Neural cell (in vitro differentiated cells): ENCODE data around the gene PDK4. TPM values are rescaled to one million over a fixed set of nuclear protein-coding genes. Genes with fewer than 3 reads are reported as not detected.
"Not testable (repeated sequence)": the region's sequence is repeated elsewhere in the genome, so short reads cannot be mapped to it uniquely, and the experiment has no call there.

Experiments
- H2AFZ ChIP-seq: fragments of 200-600, 300-800 bp; sonication (generic), shearing (Covaris generic); 2 replicates; pipeline ENCODE4 v1.6.0; 2014; ENCODE audit warnings: low read depth, mild to moderate bottlenecking, antibody characterized with exemption, low read length, moderate library complexity
- H3F3A ChIP-seq: fragments of 200-600 bp; shearing (Covaris generic); 2 replicates; pipeline ENCODE4 v1.6.1; 2016; ENCODE audit warnings: mild to moderate bottlenecking, moderate library complexity, mixed read lengths, antibody characterized with exemption, low read length; ENCODE audit not compliant: insufficient read depth, poor library complexity, severe bottlenecking
- H3K27ac ChIP-seq: fragments of 200-600, 300-800 bp; sonication (generic), shearing (Covaris generic); 2 replicates; pipeline ENCODE4 v1.5.1; 2014; ENCODE audit warnings: mild to moderate bottlenecking, low read length, moderate library complexity
- H3K27me3 ChIP-seq: fragments of 300-800, 200-600 bp; sonication (generic), shearing (Covaris generic); 2 replicates; pipeline ENCODE4 v1.6.0; 2014; ENCODE audit warnings: mild to moderate bottlenecking, low read depth, low read length, moderate library complexity; ENCODE audit not compliant: insufficient read depth
- H3K36me3 ChIP-seq: fragments of 300-800, 200-600 bp; sonication (generic), shearing (Covaris generic); 2 replicates; pipeline ENCODE4 v1.5.1; 2014; ENCODE audit warnings: mild to moderate bottlenecking, antibody characterized with exemption, low read length, moderate library complexity; ENCODE audit not compliant: insufficient read depth
- H3K4me2 ChIP-seq: fragments of 300-800, 200-600 bp; sonication (generic), shearing (Covaris generic); 2 replicates; pipeline ENCODE4 v1.6.0; 2014; ENCODE audit warnings: mild to moderate bottlenecking, low read length
- H3K4me3 ChIP-seq: fragments of 300-800, 200-600 bp; sonication (generic), shearing (Covaris generic); 2 replicates; pipeline ENCODE4 v1.5.1; 2014; ENCODE audit warnings: mild to moderate bottlenecking, low read length, moderate library complexity
- H3K79me2 ChIP-seq: fragments of 200-600 bp; shearing (Covaris generic); replicated peaks from 2 replicates; pipeline ENCODE4 v1.6.0; 2014; ENCODE audit warnings: mild to moderate bottlenecking, low read length, moderate library complexity; ENCODE audit not compliant: insufficient read depth
- H3K9ac ChIP-seq: fragments of 300-800, 200-600 bp; sonication (generic), shearing (Covaris generic); 2 replicates; pipeline ENCODE4 v1.6.1; 2016; ENCODE audit warnings: mild to moderate bottlenecking, low read length, mixed read lengths
- H3K9me2 ChIP-seq: fragments of 200-600 bp; shearing (Covaris generic); 2 replicates; pipeline ENCODE4 v1.6.1; 2016; ENCODE audit warnings: mild to moderate bottlenecking, low read length, mixed read lengths; ENCODE audit not compliant: insufficient read depth
- H3K9me3 ChIP-seq: fragments of 200-600, 300-800 bp; sonication (generic), shearing (Covaris generic); 2 replicates; pipeline ENCODE4 v1.6.1; 2016; ENCODE audit warnings: mild to moderate bottlenecking, mixed run types, low read length, moderate library complexity, mixed read lengths
- H4K20me1 ChIP-seq: fragments of 200-600 bp; shearing (Covaris generic); 2 replicates; pipeline ENCODE4 v1.6.1; 2016; ENCODE audit warnings: mild to moderate bottlenecking, mixed run types; ENCODE audit not compliant: insufficient read depth
- EP300 ChIP-seq: fragments of 450-650 bp; conservative IDR thresholded peaks from 2 replicates; pipeline ENCODE4 v1.6.1; 2014; ENCODE audit warnings: antibody characterized with exemption, mild to moderate bottlenecking, moderate library complexity; ENCODE audit not compliant: poor library complexity, severe bottlenecking
- EZH2 ChIP-seq: fragments of 200-600, 300-800 bp; shearing (Covaris generic), sonication (generic); IDR thresholded peaks from 2 replicates; pipeline ENCODE4 v1.6.1; 2014; ENCODE audit warnings: antibody characterized with exemption, low read length, borderline replicate concordance, mild to moderate bottlenecking; ENCODE audit not compliant: insufficient read depth, poor library complexity, severe bottlenecking
- MXI1 ChIP-seq: fragments of 450-650 bp; conservative IDR thresholded peaks from 2 replicates; pipeline ENCODE4 v1.6.1; 2014; ENCODE audit warnings: antibody characterized with exemption, mild to moderate bottlenecking; ENCODE audit not compliant: poor library complexity, severe bottlenecking
- POLR2AphosphoS5 ChIP-seq: IDR thresholded peaks from 2 replicates; pipeline ENCODE4 v1.6.1; 2012
- REST ChIP-seq: IDR thresholded peaks from 2 replicates; pipeline ENCODE4 v1.6.1; 2012; ENCODE audit warnings: borderline replicate concordance
- TAF1 ChIP-seq: IDR thresholded peaks from 2 replicates; pipeline ENCODE4 v1.6.1; 2012; ENCODE audit warnings: low read depth
- polyA plus RNA-seq: library from polyadenylated mRNA; depleted of rRNA; stranded (reverse); fragments of >200 nt; gene quantifications from 2 replicates; pipeline ENCODE4 v1.2.3, GENCODE V29; 2014
- TF ChIP-seq, protein P1 (sequence below): fragments of 450-650 bp; IDR thresholded peaks from 2 replicates; pipeline ENCODE4 v1.5.1; 2014; ENCODE audit warnings: antibody characterized with exemption, mild to moderate bottlenecking, moderate library complexity; ENCODE audit not compliant: poor library complexity, severe bottlenecking

Gene PDK4
- polyA plus RNA-seq, 1 donor from 2014 or later = not detected

GRCh38 chr7:95556777-95557176, 39.5 kb downstream of the PDK4 start:
- no peak overlapping the region for H2AFZ ChIP-seq
- H3K9me3 ChIP-seq = no peaks in the 10 kb centered on the region
- H3K36me3 ChIP-seq = no peaks in the 10 kb centered on the region
- H3K27me3 ChIP-seq = no peaks in the 10 kb centered on the region
- H3K4me3 ChIP-seq = no peak overlapping the region
- no peaks in the 10 kb centered on the region for H3K9me2 ChIP-seq
- no peaks in the 10 kb centered on the region for H3F3A ChIP-seq
- H4K20me1 ChIP-seq = no peaks in the 10 kb centered on the region
- H3K4me2 ChIP-seq = no peak overlapping the region
- no peak overlapping the region for H3K27ac ChIP-seq
- H3K79me2 ChIP-seq = no peaks in the 10 kb centered on the region
- TF ChIP-seq POLR2AphosphoS5 (no peak), EZH2 (no peak), MXI1 (no peak)
- no peak overlapping the region for H3K9ac ChIP-seq

- Histone ChIP-seq H3K27ac (no peak overlapping the region), H3K4me3 (no peak overlapping the region)
Observed at GRCh38 chr7:95553939-95554338, 42.4 kb downstream of the PDK4 start.

GRCh38 chr7:95552010-95552926, 44.0 kb downstream of the PDK4 start:
- H3K9me3 ChIP-seq, H3K79me2 ChIP-seq, H2AFZ ChIP-seq, H4K20me1 ChIP-seq, H3K27ac ChIP-seq, H3K9ac ChIP-seq, H3K36me3 ChIP-seq, H3F3A ChIP-seq, H3K27me3 ChIP-seq, H3K4me3 ChIP-seq, H3K4me2 ChIP-seq, H3K9me2 ChIP-seq: not testable (repeated sequence)

More at GRCh38 chr7:95553939-95554338, 42.4 kb downstream of the PDK4 start:
- Histone ChIP-seq H3K36me3 (no peaks in the 10 kb centered on the region), H3K9ac (no peak overlapping the region), H3F3A (no peaks in the 10 kb centered on the region), H3K79me2 (no peaks in the 10 kb centered on the region), H4K20me1 (no peaks in the 10 kb centered on the region), H3K9me2 (no peaks in the 10 kb centered on the region), H2AFZ (no peak overlapping the region), H3K4me2 (no peak overlapping the region), H3K27me3 (no peaks in the 10 kb centered on the region), H3K9me3 (no peaks in the 10 kb centered on the region)
- TF ChIP-seq EP300 (no peak), REST (no peak), POLR2AphosphoS5 (no peak), TAF1 (no peak)
- TF ChIP-seq, protein P1, sequence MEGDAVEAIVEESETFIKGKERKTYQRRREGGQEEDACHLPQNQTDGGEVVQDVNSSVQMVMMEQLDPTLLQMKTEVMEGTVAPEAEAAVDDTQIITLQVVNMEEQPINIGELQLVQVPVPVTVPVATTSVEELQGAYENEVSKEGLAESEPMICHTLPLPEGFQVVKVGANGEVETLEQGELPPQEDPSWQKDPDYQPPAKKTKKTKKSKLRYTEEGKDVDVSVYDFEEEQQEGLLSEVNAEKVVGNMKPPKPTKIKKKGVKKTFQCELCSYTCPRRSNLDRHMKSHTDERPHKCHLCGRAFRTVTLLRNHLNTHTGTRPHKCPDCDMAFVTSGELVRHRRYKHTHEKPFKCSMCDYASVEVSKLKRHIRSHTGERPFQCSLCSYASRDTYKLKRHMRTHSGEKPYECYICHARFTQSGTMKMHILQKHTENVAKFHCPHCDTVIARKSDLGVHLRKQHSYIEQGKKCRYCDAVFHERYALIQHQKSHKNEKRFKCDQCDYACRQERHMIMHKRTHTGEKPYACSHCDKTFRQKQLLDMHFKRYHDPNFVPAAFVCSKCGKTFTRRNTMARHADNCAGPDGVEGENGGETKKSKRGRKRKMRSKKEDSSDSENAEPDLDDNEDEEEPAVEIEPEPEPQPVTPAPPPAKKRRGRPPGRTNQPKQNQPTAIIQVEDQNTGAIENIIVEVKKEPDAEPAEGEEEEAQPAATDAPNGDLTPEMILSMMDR = no peak
